H1 (cell line): ENCODE results near the gene APOBEC3H. TPM values are rescaled to one million over a fixed set of nuclear protein-coding genes. Genes with fewer than 3 reads are reported as not detected.

Source experiments
- CTCF ChIP-seq, 3 experiments: IDR thresholded peaks; 1 replicate in 2 of 3; 2 replicates in 1 of 3; pipeline versions ENCODE4 v1.5.1 to v1.6.1; 2011; ENCODE audit warnings: low read length in 3 of 3, mild to moderate bottlenecking in 3 of 3, inconsistent platforms in 2 of 3, low read depth in 1 of 3, moderate library complexity in 1 of 3; ENCODE audit not compliant: insufficient read depth in 1 of 3; ENCODE audit errors: control extremely low read depth in 1 of 3
- JUN ChIP-seq: IDR thresholded peaks from 2 replicates; pipeline ENCODE4 v1.6.1; 2011; ENCODE audit warnings: low read depth, mild to moderate bottlenecking, improper control_type of control experiment, low read length
- MAFK ChIP-seq: IDR thresholded peaks from 2 replicates; pipeline ENCODE4 v1.6.1; 2012; ENCODE audit warnings: low read depth, mild to moderate bottlenecking, improper control_type of control experiment, low read length
- SRF ChIP-seq: IDR thresholded peaks from 2 replicates; pipeline ENCODE4 v1.6.1; 2011; ENCODE audit warnings: mild to moderate bottlenecking, low read depth, low read length, moderate library complexity
- SUZ12 ChIP-seq: fragments of 200-600 bp; sonication (generic); IDR thresholded peaks from 2 replicates; pipeline ENCODE4 v1.6.1; 2012; ENCODE audit warnings: mild to moderate bottlenecking, inconsistent platforms, low read length, moderate library complexity, mixed read lengths
- polyA plus RNA-seq, 7 experiments: library from polyadenylated mRNA; depleted of rRNA in 3 of 7; stranded (reverse) in 5 of 7; unstranded in 2 of 7; fragments of >200 nt in 5 of 7; fragments of 200-250 nt in 2 of 7; gene quantifications; 1 replicate in 5 of 7; 2 replicates in 1 of 7; 4 replicates in 1 of 7; pipeline versions ENCODE4 v1.2.1 to v1.2.3, GENCODE V29; 2011 to 2013; ENCODE audit warnings: missing spikeins in 2 of 7, mixed read lengths in 2 of 7
- total RNA-seq: library from RNA; stranded (reverse); fragmentation: NEBNext Ultra II Directional; extraction: Animal tissue kit (Norgen Biotek cat#: 25700); gene quantifications from 2 replicates; pipeline ENCODE4 v1.2.1, GENCODE V29; 2021

Gene APOBEC3H
- total and polyA plus RNA-seq, 2 of the 8 experiments (the other 6 are each of a cell fraction or from before 2014, with no cell fraction given) = 0.47 to 0.56 TPM

DNA sequence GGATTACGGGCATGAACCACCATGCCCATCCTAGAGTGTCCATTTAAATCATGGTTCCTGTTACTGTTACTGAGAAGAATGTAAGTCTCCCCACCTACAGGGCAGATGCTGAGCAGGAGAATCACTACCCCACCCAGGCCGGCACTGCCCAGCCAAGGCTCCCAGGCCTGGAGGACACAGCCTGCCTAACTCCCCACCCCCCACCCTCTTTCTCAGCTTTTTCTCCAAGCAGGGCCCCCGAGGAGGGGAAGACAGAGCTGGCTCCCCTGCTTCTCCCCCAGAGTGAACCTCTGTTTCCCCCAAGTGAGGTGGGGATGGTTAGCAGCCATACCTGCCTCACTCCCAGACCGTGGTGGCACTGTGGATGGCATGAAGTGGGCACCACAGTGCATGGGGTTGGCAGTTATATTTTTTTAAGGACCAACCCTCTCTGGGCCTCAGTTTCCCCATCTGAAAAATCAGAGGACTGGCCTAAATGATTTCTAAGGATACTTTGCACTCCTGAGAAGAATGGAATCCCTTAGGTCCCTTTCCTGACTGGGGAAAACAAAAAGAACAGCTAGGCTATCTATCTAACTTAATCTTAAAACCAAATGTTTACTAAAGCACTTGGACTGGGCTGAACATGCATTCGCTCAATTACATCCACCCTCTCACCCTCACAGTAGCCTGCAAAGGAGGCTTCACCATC lies 50.4 kb downstream of the APOBEC3H start (continued):
- TF ChIP-seq JUN = no peak
- no peak for TF ChIP-seq SUZ12
- no peak for TF ChIP-seq MAFK
- no peak for TF ChIP-seq CTCF (IDR thresholded peaks at IDR 0.05; ENCODE audit: control extremely low read depth in 1 of 3, insufficient read depth in 1 of 3, low read depth in 1 of 3, low read length in 3 of 3)
- no peak for TF ChIP-seq SRF
